Liver (tissue), 9 donors: ENCODE data around the gene FBXO33. TPM values are rescaled to one million over a fixed set of nuclear protein-coding genes. Genes with fewer than 3 reads are reported as not detected.

ENCODE experiments used
- DNase-seq: peaks from one replicate; pipeline ENCODE4 v3.0.0-alpha.2; 2017; ENCODE audit warnings: low spot score
- H3K27ac ChIP-seq, 2 donors: one replicate each; pipeline ENCODE4 v1.7.0; 2013; ENCODE audit warnings: inconsistent platforms in 2 of 2, low read length in 2 of 2, control low read depth in 1 of 2, low read depth in 1 of 2, mild to moderate bottlenecking in 1 of 2
- H3K27me3 ChIP-seq, 4 donors: one replicate each; pipeline versions ENCODE4 v1.6.1 to v1.7.0; 2013; ENCODE audit warnings: low read length in 3 of 4, inconsistent platforms in 1 of 4, mild to moderate bottlenecking in 1 of 4, moderate library complexity in 1 of 4; ENCODE audit not compliant: control insufficient read depth in 4 of 4, insufficient read depth in 4 of 4
- H3K36me3 ChIP-seq, 4 donors: one replicate each; pipeline versions ENCODE4 v1.6.1 to v1.7.0; 2013; ENCODE audit warnings: low read length in 3 of 4, mild to moderate bottlenecking in 3 of 4, low read depth in 1 of 4, moderate library complexity in 1 of 4; ENCODE audit not compliant: control insufficient read depth in 4 of 4, insufficient read depth in 3 of 4
- H3K4me1 ChIP-seq, 4 donors: one replicate each; pipeline versions ENCODE4 v1.6.1 to v1.7.0; 2013; ENCODE audit warnings: low read length in 3 of 4, mild to moderate bottlenecking in 3 of 4, moderate library complexity in 1 of 4; ENCODE audit not compliant: control insufficient read depth in 4 of 4, insufficient read depth in 4 of 4
- H3K4me3 ChIP-seq, 3 donors: one replicate each; pipeline versions ENCODE4 v1.6.1 to v1.7.0; 2013; ENCODE audit warnings: low read length in 3 of 3, control low read depth in 1 of 3, low read depth in 1 of 3, mild to moderate bottlenecking in 1 of 3
- H3K9ac ChIP-seq, 2 donors: one replicate each; pipeline ENCODE4 v1.7.0; 2013; ENCODE audit warnings: low read length in 2 of 2, mild to moderate bottlenecking in 2 of 2, moderate library complexity in 2 of 2, control low read depth in 1 of 2, low read depth in 1 of 2
- H3K9me3 ChIP-seq, 4 donors: one replicate each; pipeline versions ENCODE4 v1.6.1 to v1.7.0; 2013; ENCODE audit warnings: low read length in 3 of 4; ENCODE audit not compliant: control insufficient read depth in 4 of 4
- ATF3 ChIP-seq: IDR thresholded peaks from 2 replicates; pipeline ENCODE4 v1.6.1; 2016; ENCODE audit warnings: antibody characterized with exemption
- HNF4A ChIP-seq, 2 donors: conservative IDR thresholded peaks; 2 replicates each; pipeline ENCODE4 v1.6.1; 2016; ENCODE audit warnings: antibody characterized with exemption in 2 of 2, mild to moderate bottlenecking in 2 of 2
- JUND ChIP-seq, 2 donors: IDR thresholded peaks; 2 replicates each; pipeline ENCODE4 v1.6.1; 2016; ENCODE audit warnings: antibody characterized with exemption in 2 of 2
- MAX ChIP-seq: IDR thresholded peaks from 2 replicates; pipeline ENCODE4 v1.6.1; 2016; ENCODE audit warnings: antibody characterized with exemption
- WGBS: extraction: QIAGEN DNeasy Blood & Tissue Kit; methylation state at CpG from one replicate; pipeline ENCODE4 v1.1.7; 2013; 5-methylcytosine and 5-hydroxymethylcytosine counted together
- polyA plus RNA-seq, 2 donors: library from polyadenylated mRNA; stranded (reverse) in 1 of 2; unstranded in 1 of 2; fragments of 200-250 nt in 1 of 2; fragments of >200 nt in 1 of 2; fragmentation: Nextera tagmentation in 1 of 2; extraction: Ambion mirVana in 1 of 2; gene quantifications; one replicate each; pipeline versions ENCODE4 v1.2.1 to v1.2.3, GENCODE V29; 2013 to 2015
- total RNA-seq, 2 donors: library from RNA; depleted of rRNA; stranded (reverse); fragments of >200 nt; gene quantifications; one replicate each; pipeline ENCODE4 v1.2.3, GENCODE V29; 2014
- donor health status: healthy.
- donor health status: healthy.
- donor health status: healthy.
- donor health status: healthy.
- donor health status: healthy.

The FBXO33 gene
- total and polyA plus RNA-seq, 4 donors, result 3.3 to 11.4 (median 6.1) TPM

GRCh38 chr14:39350866-39351265 lies 81.4 kb downstream of the FBXO33 start:
- WGBS, result 97% methylated on average over 3 of the region's 3 CpGs
- Histone ChIP-seq H3K27ac (no peak overlapping the region), H3K4me3 (no peak overlapping the region), H3K9me3 (no peaks in the 10 kb centered on the region), H3K27me3 (no peaks in the 10 kb centered on the region), H3K9ac (no peak overlapping the region), H3K4me1 (no peaks in the 10 kb centered on the region), H3K36me3 (peaks cover 0 to 32% (median 21%) of the 10 kb centered on the region in 4 donors)
- no peak for DNase-seq
- TF ChIP-seq HNF4A (conservative IDR thresholded peaks at IDR 0.05), result no peak
- no peak for TF ChIP-seq MAX
- TF ChIP-seq JUND (IDR thresholded peaks at IDR 0.05), result no peak
- no peak for TF ChIP-seq ATF3

Other genes with a start within 250 kb of the FBXO33 start
- gene MIA2, start 198.5 kb downstream of the FBXO33 start, total RNA-seq, result 100 to 1,000 TPM in 1 of 2 donors, 10 to 100 TPM in 1; 57.5 to 106 TPM
- 10 to 100 TPM; 39.2 to 55.3 TPM for gene MIA2, start 198.5 kb downstream of the FBXO33 start, polyA plus RNA-seq